ENCODE results near the gene NDUFB10.

GRCh38 chr16:2008631-2009163 is 49.4 kb downstream of the NDUFB10 start:
- TF ChIP-seq YBX1 (IDR thresholded peaks at IDR 0.05) (no peak), USF1 (IDR thresholded peaks at IDR 0.05; ENCODE audit: borderline replicate concordance, extremely low read length, insufficient read depth, low read depth, low read length) (no peak), MTA2 (IDR thresholded peaks at IDR 0.05; ENCODE audit: low read depth) (no peak), CTCF (IDR thresholded peaks at IDR 0.05 in 2 of 3, conservative IDR thresholded peaks at IDR 0.05 in 1 of 3; ENCODE audit: control insufficient read depth in 2 of 3, extremely low read depth in 1 of 3, insufficient read depth in 1 of 3, low read depth in 3 of 3, low read length in 3 of 3) (no peak), EZH2 (IDR thresholded peaks at IDR 0.05; ENCODE audit: borderline replicate concordance, control insufficient read depth, low read depth, low read length) (no peak), EP300 (IDR thresholded peaks at IDR 0.05; ENCODE audit: borderline replicate concordance in 1 of 2, control insufficient read depth in 1 of 2, low read depth in 2 of 2, low read length in 2 of 2) (no peak), BCLAF1 (IDR thresholded peaks at IDR 0.05) (no peak), TCF12 (IDR thresholded peaks at IDR 0.05; ENCODE audit: low read depth, low read length) (no peak), REST (IDR thresholded peaks at IDR 0.05; ENCODE audit: low read depth, low read length) (no peak), HDGF (IDR thresholded peaks at IDR 0.05) (no peak), SIN3A (IDR thresholded peaks at IDR 0.05; ENCODE audit: low read depth, low read length) (no peak)

Measured in GM12878 (cell line).